ENCODE measurements around the gene BAG3.
"Not testable (repeated sequence)": the region's sequence is repeated elsewhere in the genome, so short reads cannot be mapped to it uniquely, and the experiment has no call there.

Gene BAG3

DNA sequence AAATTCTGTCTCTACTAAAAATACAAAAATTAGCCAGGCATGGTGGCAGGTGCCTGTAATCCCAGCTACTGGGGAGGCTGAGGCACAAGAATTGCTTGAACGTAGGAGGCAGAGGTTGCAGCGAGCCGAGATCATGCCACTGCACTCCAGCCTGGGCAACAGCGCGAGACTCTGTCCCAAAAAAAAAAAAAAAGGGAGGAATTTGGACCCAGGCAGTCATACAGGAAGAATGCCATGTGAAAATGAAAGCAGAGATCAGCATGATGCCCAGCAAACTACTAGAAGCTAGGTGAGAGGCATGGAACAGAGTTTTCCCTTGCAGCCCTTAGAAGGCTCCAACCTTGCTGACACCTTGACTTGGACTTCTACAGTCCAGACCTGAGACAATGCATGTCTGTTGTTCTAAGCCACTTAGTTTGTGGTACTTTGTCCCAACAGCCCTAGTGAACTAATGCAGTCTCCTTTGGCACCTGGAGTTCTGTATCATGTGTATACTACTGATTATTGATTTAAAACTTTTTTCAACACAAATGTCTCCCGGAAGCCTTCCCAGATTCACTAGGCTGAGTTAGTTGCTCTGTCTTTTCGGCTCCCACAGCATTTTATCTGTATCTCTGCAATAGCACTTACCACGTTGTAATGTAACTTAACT is 10.2 kb upstream of the BAG3 start:
- DNase-seq (ENCODE audit: low read depth in 2 of 2): no peak

DNA sequence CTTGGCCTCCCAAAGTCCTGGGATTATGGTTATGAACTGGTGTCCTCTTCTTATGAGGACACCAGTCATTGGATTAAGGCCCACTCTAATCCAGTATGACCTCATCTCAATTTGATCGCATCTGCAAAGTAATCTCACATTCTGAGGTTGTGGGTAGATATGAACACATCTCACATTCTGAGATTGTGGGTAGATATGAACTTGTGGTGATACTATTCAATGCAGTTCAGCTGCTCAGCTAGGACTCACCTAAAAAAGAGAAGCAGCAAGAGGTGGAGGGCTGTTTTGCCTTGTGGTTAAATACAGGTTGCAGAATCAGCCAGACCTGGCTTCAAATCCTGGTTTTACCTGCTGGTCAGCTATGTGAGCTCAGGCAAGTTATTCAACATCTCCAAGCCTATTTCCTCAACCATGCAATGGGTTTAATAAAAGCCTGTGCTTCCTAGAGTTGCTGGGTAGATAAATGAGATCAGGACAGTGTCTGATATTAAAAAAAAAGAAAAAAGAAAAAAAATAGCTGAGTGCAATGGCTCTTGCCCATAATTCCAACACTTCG is 8.5 kb upstream of the BAG3 start:
- no peak for DNase-seq (ENCODE audit: low read depth in 2 of 2)

DNA sequence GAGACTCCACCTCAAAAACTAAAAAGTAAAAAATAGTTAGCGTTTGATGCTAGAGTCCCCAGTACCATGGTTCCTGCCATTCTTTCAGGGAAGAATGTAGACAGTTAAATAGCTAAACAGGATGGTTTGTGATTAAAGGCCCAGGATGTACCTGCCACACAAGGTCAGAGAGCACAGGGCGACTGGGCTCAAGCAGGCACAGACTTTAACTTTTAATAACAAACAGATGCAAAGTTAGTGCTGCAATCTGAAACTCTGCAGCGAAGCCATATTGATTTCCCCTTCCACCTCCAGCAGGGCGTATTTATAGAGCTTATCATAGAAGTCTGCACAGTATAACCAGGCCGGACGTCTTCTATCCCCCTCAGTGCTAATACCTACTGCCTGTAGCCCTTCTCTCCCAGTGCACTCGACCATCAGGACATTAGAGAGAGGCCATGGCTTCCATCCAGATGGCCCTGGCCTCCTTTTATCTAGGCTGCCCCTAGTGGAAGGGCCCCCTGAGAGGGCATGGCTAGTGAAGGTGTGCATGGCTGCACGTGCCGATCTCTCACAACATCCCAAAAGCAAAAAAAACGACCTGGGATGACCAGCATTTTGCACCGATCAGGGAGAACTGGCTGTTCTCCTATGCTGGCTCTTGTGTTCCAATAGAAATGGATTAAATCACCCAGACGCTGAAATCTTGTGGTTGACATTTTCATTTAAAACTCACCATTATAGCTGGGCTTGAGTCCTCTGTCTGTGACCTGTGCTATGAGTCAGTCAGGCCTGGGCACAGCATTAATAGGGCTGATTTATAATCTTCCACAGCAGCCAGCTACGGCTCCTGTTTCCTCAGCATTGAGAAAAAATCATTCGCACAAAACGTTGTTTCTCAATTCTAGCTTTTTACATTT is 7.6 kb upstream of the BAG3 start:
- no peak for DNase-seq (ENCODE audit: low read depth in 2 of 2)

DNA sequence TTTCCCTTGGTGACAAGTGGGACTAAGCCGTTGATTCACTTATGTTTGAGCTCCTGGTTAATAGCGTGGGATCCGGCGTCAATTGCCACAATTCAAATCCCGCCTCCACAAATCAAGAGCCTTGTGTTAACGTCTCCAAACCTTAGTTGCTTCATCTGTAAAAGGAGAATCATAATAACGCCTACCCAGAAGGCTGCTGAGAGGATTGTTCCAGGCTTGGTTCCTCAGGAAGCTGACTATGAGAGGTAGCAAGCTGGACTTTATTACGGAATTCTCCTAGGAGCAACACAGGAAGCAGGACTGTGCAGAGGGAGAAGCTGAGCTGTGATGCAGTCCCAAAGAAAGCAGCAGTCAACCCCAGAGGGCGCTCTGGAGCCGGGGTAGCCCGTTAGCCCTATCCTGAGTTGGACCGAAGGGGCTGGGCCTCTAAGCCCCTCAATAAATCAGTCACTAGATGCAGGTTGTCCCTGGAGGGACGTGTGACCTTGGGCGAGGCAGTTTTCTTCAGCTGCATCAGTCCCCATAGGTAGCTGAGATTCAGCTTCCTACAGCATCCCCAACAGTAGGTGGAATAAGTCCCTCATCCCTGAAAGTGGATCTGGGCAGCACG is 6.9 kb upstream of the BAG3 start:
- no peak for DNase-seq (ENCODE audit: low read depth in 2 of 2)

DNA sequence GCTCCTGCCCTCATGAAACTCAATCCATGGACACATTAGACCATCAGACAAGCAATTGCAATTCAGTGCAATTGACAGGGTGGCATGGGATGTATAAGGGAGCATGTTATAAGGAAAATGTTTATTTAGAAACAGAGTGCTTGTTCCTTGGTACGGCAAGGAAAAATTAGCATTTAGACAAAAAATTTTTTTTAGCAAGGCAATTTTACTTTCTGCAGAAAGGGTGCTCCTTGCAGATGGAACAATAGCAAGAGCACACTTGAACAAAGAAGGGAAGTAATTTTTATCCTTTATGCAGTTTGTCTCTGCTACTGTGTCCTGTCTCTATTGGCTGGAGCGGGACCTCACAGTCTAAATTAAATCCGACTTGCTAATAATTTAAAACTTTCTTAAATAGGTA is 6.2 kb upstream of the BAG3 start:
- DNase-seq (ENCODE audit: low read depth in 2 of 2): no peak

DNA sequence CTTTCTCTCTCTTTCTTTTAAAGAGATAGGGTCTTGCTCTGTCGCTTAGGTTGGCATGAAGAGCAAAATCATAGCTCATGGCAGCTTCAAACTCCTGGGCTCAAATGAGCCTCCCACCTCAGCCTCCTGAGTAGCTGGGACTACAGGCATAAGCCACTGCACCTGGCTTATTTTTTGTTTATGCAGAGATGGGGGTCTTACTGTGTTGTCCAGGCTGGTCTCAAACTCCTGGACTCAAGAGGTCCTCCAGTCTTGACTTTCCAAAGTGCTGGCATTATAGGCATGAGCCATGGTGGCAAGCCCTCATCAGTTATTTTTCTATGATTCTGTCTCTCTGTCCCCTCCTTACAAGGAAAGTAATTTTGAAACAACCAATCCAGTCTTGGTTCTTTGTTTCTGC is 1.1 kb upstream of the BAG3 start:
- DNase-seq (ENCODE audit: low read depth in 2 of 2): no peak

DNA sequence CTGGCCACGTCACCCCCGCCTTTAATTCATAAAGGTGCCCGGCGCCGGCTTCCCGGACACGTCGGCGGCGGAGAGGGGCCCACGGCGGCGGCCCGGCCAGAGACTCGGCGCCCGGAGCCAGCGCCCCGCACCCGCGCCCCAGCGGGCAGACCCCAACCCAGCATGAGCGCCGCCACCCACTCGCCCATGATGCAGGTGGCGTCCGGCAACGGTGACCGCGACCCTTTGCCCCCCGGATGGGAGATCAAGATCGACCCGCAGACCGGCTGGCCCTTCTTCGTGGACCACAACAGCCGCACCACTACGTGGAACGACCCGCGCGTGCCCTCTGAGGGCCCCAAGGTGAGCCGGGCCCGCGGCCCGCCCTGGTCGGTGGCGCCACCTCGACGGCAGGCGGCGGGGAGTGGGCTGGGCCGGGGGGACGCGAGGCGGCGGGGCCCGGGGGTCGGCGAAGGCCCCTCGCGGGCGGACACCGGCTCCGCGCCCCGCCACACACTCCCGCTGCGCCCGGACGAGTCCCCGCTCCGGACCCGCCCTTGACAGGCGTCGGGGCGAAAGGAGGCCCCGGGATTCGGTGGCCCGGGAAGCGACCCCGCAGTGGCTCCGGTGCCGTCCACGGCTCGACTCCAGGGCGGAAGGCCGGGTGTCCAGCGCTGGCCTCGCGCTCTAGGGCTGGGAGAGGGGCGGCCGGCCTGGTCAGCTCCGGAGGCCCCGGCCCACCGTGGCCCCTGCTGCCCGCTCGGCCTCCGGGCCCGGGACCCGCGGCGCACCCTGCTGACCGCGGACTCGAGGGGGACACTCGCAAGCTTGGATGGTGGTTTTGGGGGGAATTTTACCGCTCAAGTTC is 557 bp downstream of the BAG3 start:
- no peak for DNase-seq (ENCODE audit: low read depth in 2 of 2)

DNA sequence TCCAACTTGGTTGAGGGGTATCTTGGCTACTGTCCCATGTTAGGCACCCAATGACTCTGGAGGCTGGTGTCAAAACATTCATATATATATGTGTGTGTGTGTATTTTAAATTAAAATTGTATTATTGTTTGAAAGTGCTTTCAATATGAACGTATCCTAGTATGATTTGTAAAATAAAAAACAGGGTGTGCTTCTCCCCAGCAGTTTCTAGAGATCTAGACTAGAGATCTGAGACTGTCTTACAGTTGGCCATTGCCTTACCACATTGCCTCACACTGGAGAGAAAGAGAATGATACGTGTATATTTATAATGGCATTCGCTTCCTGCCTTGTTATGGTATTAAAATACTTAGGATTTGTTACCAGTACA is 1.2 kb downstream of the BAG3 start:
- no peak for DNase-seq (ENCODE audit: low read depth in 2 of 2)

DNA sequence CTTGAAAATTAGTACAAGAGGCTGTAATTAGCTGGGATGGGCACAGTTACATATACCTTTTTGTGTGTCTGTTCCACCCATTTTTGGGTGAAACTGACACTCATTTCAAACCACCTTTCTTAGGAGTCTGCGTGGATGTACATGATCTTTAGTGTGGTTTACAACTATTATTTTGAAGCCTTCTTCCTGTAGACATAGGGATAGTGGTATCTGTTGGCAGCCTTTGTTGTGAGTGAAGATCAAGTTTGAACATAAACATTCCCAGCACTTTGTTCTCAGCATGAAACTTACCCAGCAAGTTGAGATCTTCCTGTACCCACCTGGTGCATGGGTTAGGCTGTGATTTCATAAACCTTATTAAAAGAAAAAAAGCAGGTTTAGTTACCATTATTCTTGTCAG is 2.0 kb downstream of the BAG3 start:
- no peak for DNase-seq (ENCODE audit: low read depth in 2 of 2)

DNA sequence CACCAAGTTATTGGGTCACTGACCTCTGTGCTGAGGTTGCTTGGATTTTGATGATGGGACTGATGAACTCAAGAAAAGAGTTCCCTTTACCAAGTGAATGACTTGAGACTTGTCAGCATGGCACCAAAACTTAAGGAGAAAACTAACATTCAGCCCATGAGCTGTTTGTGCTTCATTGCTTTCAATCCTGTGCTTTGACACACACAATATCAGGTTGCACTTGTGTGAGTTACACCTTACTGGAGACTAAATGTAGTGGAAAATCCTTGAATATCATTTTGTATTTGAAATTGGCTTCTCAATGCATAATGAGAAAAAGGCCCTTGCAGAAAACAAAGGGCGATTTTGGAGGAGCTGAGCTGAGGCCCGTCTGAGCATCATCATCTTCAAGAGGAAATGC is 2.7 kb downstream of the BAG3 start:
- no peak for DNase-seq (ENCODE audit: low read depth in 2 of 2)

DNA sequence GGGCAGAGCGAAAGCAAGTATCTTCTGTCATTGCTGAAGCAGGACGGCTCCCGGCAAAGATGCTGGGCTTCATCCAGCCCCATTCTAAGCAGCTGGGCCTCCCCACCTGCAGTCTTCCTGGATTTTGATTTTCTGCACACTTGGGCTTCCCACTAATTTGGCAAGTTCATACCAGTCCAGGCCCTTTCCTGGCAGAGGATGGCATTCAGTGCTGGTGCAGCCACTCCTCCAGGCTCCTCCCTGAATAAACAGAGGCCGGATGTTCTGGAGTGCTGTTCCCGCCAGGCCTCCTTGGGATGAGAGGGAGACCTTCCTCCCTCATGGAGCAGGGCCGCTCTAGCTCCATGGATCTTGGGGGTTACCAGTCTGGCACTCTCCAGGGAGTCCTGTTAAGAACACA is 3.4 kb downstream of the BAG3 start:
- no peak for DNase-seq (ENCODE audit: low read depth in 2 of 2)

DNA sequence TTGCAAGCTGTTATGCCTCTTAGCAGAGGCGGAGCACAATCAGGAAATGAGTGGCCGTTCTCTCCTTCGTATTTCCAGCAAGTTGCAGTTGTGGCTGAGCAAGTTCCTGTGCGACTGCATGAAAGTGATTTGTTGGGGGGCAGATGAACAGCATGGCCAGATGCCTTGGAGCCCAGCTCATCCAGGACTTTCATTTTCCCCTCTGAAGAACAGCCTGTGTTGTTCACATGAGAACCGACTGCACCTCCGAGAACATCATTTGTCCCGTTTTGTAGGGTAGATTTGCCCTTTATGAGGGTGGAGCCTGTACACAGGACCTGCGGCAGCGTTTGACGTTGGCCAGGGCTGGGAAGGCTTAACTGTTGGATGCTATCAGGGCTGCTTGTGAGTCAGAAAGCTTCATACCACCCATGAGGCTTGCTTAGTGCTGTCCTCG is 4.4 kb downstream of the BAG3 start:
- DNase-seq (ENCODE audit: low read depth in 2 of 2): no peak

DNA sequence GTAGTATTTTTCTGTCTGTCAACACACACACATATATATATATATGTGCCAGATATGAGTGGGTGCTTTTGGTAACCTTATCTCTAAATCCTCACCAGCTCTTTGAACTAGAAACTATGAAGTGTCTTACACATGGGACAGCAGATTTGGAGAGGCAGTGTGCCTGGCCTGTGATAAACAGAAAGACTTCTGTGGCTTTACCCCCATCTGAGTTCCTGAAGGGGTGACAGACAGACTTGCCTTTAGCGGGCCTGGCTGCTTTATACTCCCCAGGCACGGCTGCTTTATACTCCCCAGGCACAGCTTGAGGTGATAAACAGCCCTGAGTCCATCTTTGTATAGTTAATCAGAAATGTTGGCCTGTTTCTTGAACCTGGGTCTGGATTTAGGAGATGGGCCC is 5.6 kb downstream of the BAG3 start:
- no peak for DNase-seq (ENCODE audit: low read depth in 2 of 2)

DNA sequence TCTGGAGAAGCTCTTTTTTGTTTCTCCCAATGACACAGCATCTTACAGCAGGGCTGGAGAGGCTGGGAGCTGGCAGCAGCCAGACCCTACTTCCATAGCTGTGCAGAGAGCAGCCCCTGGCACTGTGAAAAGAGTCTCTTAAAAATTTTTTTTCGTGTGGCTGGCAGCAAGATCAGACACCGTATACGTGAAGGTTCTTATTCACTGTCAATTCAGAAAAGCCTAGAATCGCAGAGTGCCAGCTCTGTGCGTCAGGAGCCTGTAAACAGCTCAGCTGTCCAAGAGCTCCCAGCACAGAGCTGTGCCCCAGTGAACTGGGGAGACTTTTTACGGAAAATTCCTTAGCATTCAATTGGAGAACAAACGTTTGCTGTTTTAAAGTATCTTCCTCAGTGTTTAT is 6.5 kb downstream of the BAG3 start:
- no peak for DNase-seq (ENCODE audit: low read depth in 2 of 2)

DNA sequence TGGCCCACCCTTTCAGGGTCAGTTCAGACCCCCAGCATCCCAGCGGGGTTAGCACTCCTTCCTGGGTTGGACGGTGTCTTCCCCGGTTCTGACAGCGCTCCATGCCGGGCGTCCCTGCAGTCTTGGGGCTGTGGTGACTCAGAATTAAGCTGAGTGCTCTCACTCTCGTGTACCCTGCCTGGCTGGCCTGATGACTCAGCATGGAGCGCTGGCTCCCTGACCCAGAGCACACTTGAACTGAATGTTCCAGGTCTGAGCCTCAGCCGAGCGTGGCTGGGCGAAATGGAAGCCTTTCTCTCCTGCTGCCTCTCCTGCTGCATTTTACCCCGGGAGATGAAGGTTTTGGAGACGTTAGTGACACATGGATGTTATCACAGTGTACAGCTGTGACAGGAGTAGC is 7.1 kb downstream of the BAG3 start:
- no peak for DNase-seq (ENCODE audit: low read depth in 2 of 2)

DNA sequence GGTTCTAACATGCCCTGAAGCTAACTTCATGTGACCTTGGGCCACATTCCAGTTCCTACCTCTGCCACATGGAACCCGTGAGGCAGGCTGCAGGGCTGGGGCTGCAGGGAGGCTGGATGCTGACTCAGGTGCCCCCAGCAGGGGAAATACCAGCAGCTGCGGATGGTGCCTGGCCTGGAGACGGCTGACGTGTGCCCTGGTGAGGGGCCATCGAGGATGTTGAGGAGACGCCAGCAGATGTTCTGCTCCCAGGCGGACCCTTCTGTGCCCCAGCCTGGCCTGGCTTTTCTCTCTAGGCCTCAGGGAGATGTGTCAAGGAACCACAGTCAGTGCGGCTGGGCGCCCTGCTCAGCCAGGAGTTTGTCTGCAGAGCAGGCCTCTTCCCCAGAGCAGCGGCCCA is 8.8 kb downstream of the BAG3 start:
- no peak for DNase-seq (ENCODE audit: low read depth in 2 of 2)

DNA sequence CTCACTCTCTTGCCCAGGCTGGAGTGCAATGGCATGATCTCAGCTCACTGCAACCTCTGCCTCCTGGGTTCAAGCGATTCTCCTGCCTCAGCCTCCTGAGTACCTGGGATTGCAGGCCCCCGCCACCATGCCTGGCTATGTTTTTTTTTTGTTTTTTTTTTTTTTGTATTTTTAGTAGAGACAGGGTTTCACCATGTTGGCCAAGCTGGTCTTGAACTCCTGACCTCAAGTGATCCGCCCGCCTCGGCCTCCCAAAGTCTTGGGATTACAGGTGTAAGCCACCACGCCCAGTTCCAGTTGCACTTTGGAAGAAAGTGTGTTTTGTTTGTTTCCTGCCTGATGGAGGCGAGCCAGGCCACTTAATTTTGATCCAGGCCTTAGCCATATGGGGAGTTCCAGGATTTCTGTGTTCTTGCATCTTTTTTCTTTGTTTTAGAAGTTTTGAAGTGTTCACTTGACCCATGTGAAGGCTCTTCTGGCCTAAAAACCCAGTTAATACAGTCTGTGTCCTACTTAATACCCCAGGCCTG is 11.0 kb downstream of the BAG3 start:
- not testable (repeated sequence) for DNase-seq (ENCODE audit: low read depth in 2 of 2)

DNA sequence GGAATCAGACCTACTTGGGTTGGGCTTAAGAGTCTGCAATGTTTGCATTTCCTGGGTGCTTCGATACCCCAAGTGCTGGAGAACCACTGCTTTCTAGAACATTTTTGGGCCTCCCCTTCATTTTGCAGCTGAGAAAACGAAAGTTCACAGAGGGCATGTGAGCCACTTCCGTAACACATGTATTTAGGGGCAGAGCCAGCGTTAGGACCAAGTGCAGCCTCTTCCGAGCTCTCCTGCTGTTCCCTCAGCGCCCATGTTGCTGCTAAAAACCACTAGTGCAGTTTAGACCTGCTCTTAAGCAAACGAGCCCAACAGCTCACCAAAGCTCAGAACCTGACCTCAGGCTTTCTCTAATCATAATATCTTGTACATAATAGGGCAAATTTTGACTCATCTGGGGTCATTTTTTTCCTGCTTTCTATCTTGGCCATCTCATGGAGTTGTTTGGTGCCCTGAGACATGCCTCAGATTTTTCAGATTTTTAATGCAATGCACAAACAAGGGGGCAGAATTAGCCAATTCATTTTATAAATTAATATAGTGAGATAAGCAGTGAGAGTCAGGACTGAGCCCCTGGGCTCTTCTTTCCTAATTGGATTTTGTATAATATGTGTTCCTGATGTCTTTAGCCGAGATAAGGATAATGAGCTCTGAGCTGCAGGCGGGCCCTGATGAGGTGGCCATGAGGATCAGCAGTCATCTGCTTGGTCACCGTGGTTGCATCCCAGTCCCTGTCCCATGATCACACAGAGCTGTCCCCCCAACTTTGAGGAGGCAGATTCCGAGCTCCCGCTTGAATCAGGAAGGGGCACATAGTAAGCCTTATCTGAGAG is 12.9 kb downstream of the BAG3 start:
- no peak for DNase-seq (ENCODE audit: low read depth in 2 of 2)

DNA sequence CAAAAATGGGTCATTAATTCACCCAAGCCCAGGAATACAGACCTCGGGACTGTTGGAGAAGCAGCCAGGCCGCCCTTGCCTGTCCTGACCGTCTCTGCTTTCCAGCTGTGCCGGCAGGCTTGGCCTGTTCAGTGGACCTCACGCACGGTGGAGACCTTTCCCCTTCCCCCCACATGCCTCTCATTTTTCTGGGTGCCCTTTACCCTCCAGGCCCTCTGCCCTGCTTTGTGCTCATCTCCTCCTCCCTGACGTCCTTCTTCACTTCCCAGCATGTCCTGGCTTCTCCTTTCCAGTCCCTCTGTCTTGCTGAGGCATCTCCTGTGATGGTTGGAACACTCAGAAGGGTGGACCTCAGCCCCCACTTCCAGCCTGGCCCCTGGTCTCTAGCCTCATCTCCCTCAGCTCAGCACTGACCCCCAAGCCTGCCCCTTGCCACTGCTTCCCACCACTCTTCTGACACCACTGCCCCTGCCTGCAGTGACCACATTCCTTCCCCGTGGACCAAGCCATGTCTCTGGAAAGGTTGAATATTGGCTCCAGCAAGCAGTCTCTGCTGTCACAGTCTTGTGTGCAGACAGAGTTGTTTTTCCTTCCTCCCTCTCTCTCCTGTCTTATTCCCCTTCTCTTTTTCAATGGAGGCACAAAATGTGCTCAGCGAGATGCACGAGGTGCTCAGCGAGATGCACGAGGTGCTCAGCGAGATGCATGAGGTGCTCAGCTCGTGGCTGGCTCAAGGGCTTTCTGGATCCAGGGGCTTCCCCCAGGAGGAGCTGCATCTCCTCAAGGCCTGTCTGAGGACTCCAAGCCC is 14.9 kb downstream of the BAG3 start:
- no peak for DNase-seq (ENCODE audit: low read depth in 2 of 2)

DNA sequence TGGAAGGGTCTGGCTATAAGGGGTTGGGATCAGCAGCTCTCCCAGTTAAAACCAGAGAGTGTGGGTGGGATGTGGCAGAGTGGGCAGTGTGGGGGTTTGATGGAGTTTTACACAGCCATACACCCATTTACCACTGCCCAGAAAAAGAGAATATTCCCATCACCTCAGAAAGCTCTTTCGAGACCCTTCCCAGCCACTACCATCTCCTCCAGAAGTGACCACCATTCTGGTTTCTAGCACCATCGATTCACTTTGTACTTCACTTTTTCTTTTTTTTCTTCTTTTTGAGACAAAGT is 15.5 kb downstream of the BAG3 start:
- DNase-seq (ENCODE audit: low read depth in 2 of 2): no peak

Measured in activated CD8-positive, alpha-beta memory T cell treated with anti-CD3 and anti-CD28 coated beads for 4 hours (primary cell).